K562 (cell line): ENCODE data around the gene MYO9A. TPM values are rescaled to one million over a fixed set of nuclear protein-coding genes. Genes with fewer than 3 reads are reported as not detected.

Experiments
- ATAC-seq: fragments of 200-7000 bp; cut with Tn5 transposase; 3 replicates; pipeline ENCODE4 v1.9.1; 2020; ENCODE audit warnings: moderate library complexity
- BruUV-seq: library from RNA; stranded (reverse); fragments of 400-500 nt; replicated peaks from 2 replicates; lab custom pipeline; 2021; lab: Mats Ljungman, UMichigan
- CTCF ChIA-PET: fragments of 300-600 bp; formaldehyde crosslinking; extraction: SDS; loops from one replicate; lab custom pipeline; 2021; ENCODE audit warnings: low intra/inter-chr PET ratio; lab: Yijun Ruan, JAX
- POLR2A ChIA-PET: fragments of 300-600, 350-650 bp; sonication (Branson Sonifier 250); formaldehyde crosslinking; extraction: SDS; loops from one replicate; lab custom pipeline; 2021; ENCODE audit warnings: antibody characterized with exemption, inconsistent platforms; lab: Yijun Ruan, JAX
- DNase-seq, 4 experiments: peaks; one replicate each; pipeline versions ENCODE4 v3.0.0 to v3.0.0-alpha.2; 2011 to 2018; ENCODE audit warnings: low spot score in 3 of 4, mixed read lengths in 3 of 4; ENCODE audit errors: extremely low read depth in 1 of 4
- FAIRE-seq: peaks from 2 replicates; lab custom pipeline; 2011; peaks lifted over from hg19 to GRCh38; lab: Jason Lieb, UNC
- H2AFZ ChIP-seq: 2 replicates; pipeline ENCODE4 v1.6.0; 2011; ENCODE audit warnings: low read depth, low read length, control low read depth, inconsistent platforms
- H3K27ac ChIP-seq: fragments of 200-600 bp; 3 replicates; pipeline ENCODE4 v1.8.0; 2011; ENCODE audit warnings: low read depth, mild to moderate bottlenecking, control low read depth, inconsistent platforms, low read length, moderate library complexity, mixed read lengths; ENCODE audit errors: extremely low read depth
- H3K27me3 ChIP-seq, 2 experiments: fragments of 300-600 bp in 1 of 2; 2 replicates in 1 of 2; 3 replicates in 1 of 2; pipeline versions ENCODE4 v1.6.0 to v1.8.0; 2011; ENCODE audit warnings: inconsistent platforms in 2 of 2, low read length in 2 of 2, mild to moderate bottlenecking in 1 of 2, mixed read lengths in 1 of 2, moderate library complexity in 1 of 2; ENCODE audit not compliant: control insufficient read depth in 2 of 2, insufficient read depth in 2 of 2
- H3K36me3 ChIP-seq: fragments of 300-600 bp; 3 replicates; pipeline ENCODE4 v1.8.0; 2011; ENCODE audit warnings: mild to moderate bottlenecking, low read length, inconsistent platforms; ENCODE audit not compliant: control insufficient read depth, insufficient read depth
- H3K4me1 ChIP-seq, 2 experiments: fragments of 200-600 bp in 1 of 2; replicated peaks in 1 of 2; 2 replicates in 1 of 2; 3 replicates in 1 of 2; pipeline versions ENCODE4 v1.5.1 to v1.8.0; 2011; ENCODE audit warnings: inconsistent platforms in 2 of 2, low read length in 2 of 2, mild to moderate bottlenecking in 1 of 2, mixed read lengths in 1 of 2, moderate library complexity in 1 of 2; ENCODE audit not compliant: control insufficient read depth in 2 of 2, insufficient read depth in 2 of 2
- H3K4me2 ChIP-seq: 2 replicates; pipeline ENCODE4 v1.6.1; 2011; ENCODE audit warnings: low read length, control low read depth, inconsistent platforms, mixed read lengths; ENCODE audit not compliant: insufficient read depth
- H3K4me3 ChIP-seq: fragments of 200-600 bp; sonication (generic), shearing (Covaris generic); 2 replicates; pipeline ENCODE4 v1.5.1; 2016; ENCODE audit warnings: control low read depth, inconsistent platforms
- H3K79me2 ChIP-seq: fragments of 200-600 bp; 3 replicates; pipeline ENCODE4 v1.8.0; 2011; ENCODE audit warnings: low read length, inconsistent platforms; ENCODE audit not compliant: control insufficient read depth, insufficient read depth
- H3K9ac ChIP-seq, 2 experiments: 2 replicates each; pipeline versions ENCODE4 v1.6.0 to v1.6.1; 2011; ENCODE audit warnings: low read depth in 2 of 2, low read length in 2 of 2, control low read depth in 1 of 2, inconsistent platforms in 1 of 2, mild to moderate bottlenecking in 1 of 2, mixed read lengths in 1 of 2; ENCODE audit not compliant: insufficient read depth in 1 of 2
- H3K9me1 ChIP-seq: one replicate; pipeline ENCODE4 v1.6.0; 2011; ENCODE audit warnings: inconsistent platforms, mild to moderate bottlenecking, low read length, moderate library complexity; ENCODE audit not compliant: control insufficient read depth, insufficient read depth
- H3K9me3 ChIP-seq: replicated peaks from 2 replicates; pipeline ENCODE4 v1.5.1; 2011; ENCODE audit warnings: low read depth, low read length, inconsistent platforms; ENCODE audit not compliant: control insufficient read depth, insufficient read depth
- H4K20me1 ChIP-seq: replicated peaks from 2 replicates; pipeline ENCODE4 v1.6.1; 2011; ENCODE audit warnings: low read length, inconsistent platforms, mixed read lengths; ENCODE audit not compliant: control insufficient read depth, insufficient read depth
- COPS2 ChIP-seq: fragments of 450-650 bp; conservative IDR thresholded peaks from 2 replicates; pipeline ENCODE4 v1.6.1; 2016; ENCODE audit warnings: mild to moderate bottlenecking, moderate library complexity
- CREB3 ChIP-seq: fragments of 450-650 bp; conservative IDR thresholded peaks from 2 replicates; pipeline ENCODE4 v1.6.1; 2016; ENCODE audit warnings: missing genetic modification characterization, low read depth, mild to moderate bottlenecking, missing compliant biosample characterization, moderate library complexity
- FOXA1 ChIP-seq: fragments of 450-650 bp; IDR thresholded peaks from 2 replicates; pipeline ENCODE4 v1.6.1; 2016; ENCODE audit warnings: mild to moderate bottlenecking, borderline replicate concordance
- HINFP ChIP-seq: fragments of 450-650 bp; conservative IDR thresholded peaks from 2 replicates; pipeline ENCODE4 v1.6.1; 2016; ENCODE audit warnings: missing genetic modification characterization, low read depth, mild to moderate bottlenecking, control low read depth, missing compliant biosample characterization
- HOMEZ ChIP-seq: fragments of 250-450 bp; sonication (Bioruptor Pico); IDR thresholded peaks from 2 replicates; pipeline ENCODE4 v1.4.0; 2020; ENCODE audit warnings: mild to moderate bottlenecking, moderate library complexity
- MECOM ChIP-seq: fragments of 250-450 bp; sonication (Bioruptor Pico); IDR thresholded peaks from 2 replicates; pipeline ENCODE4 v1.8.0; 2022; ENCODE audit warnings: inconsistent platforms
- NFYB ChIP-seq: IDR thresholded peaks from 2 replicates; pipeline ENCODE4 v1.6.1; 2011; ENCODE audit warnings: mild to moderate bottlenecking, moderate library complexity; ENCODE audit not compliant: insufficient read length; ENCODE audit errors: extremely low read depth
- PHTF2 ChIP-seq: fragments of 250-450 bp; sonication (Bioruptor Pico); IDR thresholded peaks from 2 replicates; pipeline ENCODE4 v1.5.0; 2021; ENCODE audit warnings: mild to moderate bottlenecking
- SIRT6 ChIP-seq: IDR thresholded peaks from one replicate; pipeline ENCODE4 v1.6.1; 2012; ENCODE audit warnings: low read depth, mild to moderate bottlenecking, control low read depth, inconsistent platforms, low read length, moderate library complexity
- SRSF1 ChIP-seq: fragments of 200-400 bp; formaldehyde crosslinking; IDR thresholded peaks from 2 replicates; pipeline ENCODE4 v1.6.1; 2017; ENCODE audit warnings: mild to moderate bottlenecking, low read depth, low read length, moderate library complexity
- TARDBP ChIP-seq: fragments of 450-650 bp; IDR thresholded peaks from 2 replicates; pipeline ENCODE4 v1.6.1; 2016
- YY1 ChIP-seq, 3 experiments: IDR thresholded peaks; 2 replicates each; pipeline ENCODE4 v1.6.1; 2011; ENCODE audit warnings: low read length in 2 of 3, mild to moderate bottlenecking in 2 of 3, moderate library complexity in 2 of 3, borderline replicate concordance in 1 of 3, control low read depth in 1 of 3, low read depth in 1 of 3; ENCODE audit not compliant: insufficient read depth in 3 of 3, insufficient replicate concordance in 2 of 3, control insufficient read depth in 1 of 3, insufficient read length in 1 of 3; ENCODE audit errors: extremely low read depth in 1 of 3
- ZBTB1 ChIP-seq: sonication (generic); formaldehyde crosslinking; IDR thresholded peaks from 2 replicates; pipeline ENCODE4 v1.8.1; 2023; ENCODE audit warnings: missing genetic modification reagents, low read depth, mild to moderate bottlenecking, borderline replicate concordance
- ZNF57 ChIP-seq: fragments of 450-650 bp; formaldehyde crosslinking; IDR thresholded peaks from 2 replicates; pipeline ENCODE4 v1.4.0; 2020; ENCODE audit warnings: mild to moderate bottlenecking, moderate library complexity
- ZNF830 ChIP-seq: fragments of 250-450 bp; sonication (Bioruptor Pico); IDR thresholded peaks from 2 replicates; pipeline ENCODE4 v1.5.0; 2021; ENCODE audit warnings: mild to moderate bottlenecking
- WGBS: fragments of 100-300 bp; shearing (Covaris generic); methylation state at CpG from one replicate; pipeline ENCODE4 v1.1.6; 2016; ENCODE audit warnings: low coverage, mixed read lengths; ENCODE audit not compliant: insufficient coverage; ENCODE audit errors: missing lambda C conversion rate; 5-methylcytosine and 5-hydroxymethylcytosine counted together
- in situ Hi-C: fragments of 300-500 bp; cut with MboI; formaldehyde crosslinking; loops from 4 replicates; pipeline ENCODE4 v1.15.0; 2018; ENCODE audit warnings: inconsistent platforms, mixed read lengths
- intact Hi-C: fragments of 100-400 bp; cut with micrococcal nuclease; formaldehyde crosslinking; loops from 2 replicates; pipeline ENCODE4 v1.14.2; 2022
- polyA plus RNA-seq, 8 experiments: library from polyadenylated mRNA; depleted of rRNA in 4 of 8; stranded (reverse) in 5 of 8; unstranded in 3 of 8; fragments of >200 nt; fragmentation: Nextera tagmentation in 2 of 8; fragmentation: Illumina TruSeq in 1 of 8; extraction: Ambion mirVana in 2 of 8; extraction: Trizol in 1 of 8; gene quantifications; 2 replicates each; pipeline versions ENCODE4 v1.2.1 to v1.2.3, GENCODE V29; 2011 to 2014; ENCODE audit warnings: inconsistent platforms in 1 of 8, missing spikeins in 1 of 8
- total RNA-seq, 7 experiments: library from RNA; depleted of rRNA in 6 of 7; stranded (reverse); fragments of >200 nt in 6 of 7; fragmentation: Illumina TruSeq in 2 of 7; extraction: Trizol in 2 of 7; gene quantifications; 2 replicates each; pipeline versions ENCODE4 v1.2.1 to v1.2.3, GENCODE V29; 2011 to 2021; ENCODE audit warnings: low replicate concordance in 1 of 7

The MYO9A gene
- total and polyA plus RNA-seq, 9 of the 15 experiments (the other 6 are each of a cell fraction or from before 2014, with no cell fraction given) = 1.9 to 15.4 (median 5.8) TPM

GRCh38 chr15:72058585-72058984, 59.4 kb downstream of the MYO9A start:
- intact Hi-C loops (no loop called here), in situ Hi-C loops (no loop called here)
- Histone ChIP-seq H3K79me2 (no peaks in the 10 kb centered on the region), H3K4me1 (no peaks in the 10 kb centered on the region), H3K27ac (no peak overlapping the region), H3K9me1 (no peaks in the 10 kb centered on the region), H2AFZ (no peak overlapping the region), H3K9ac (no peak overlapping the region), H3K36me3 (no peaks in the 10 kb centered on the region), H3K4me2 (no peak overlapping the region), H3K27me3 (no peaks in the 10 kb centered on the region), H3K4me3 (no peak overlapping the region), H3K9me3 (no peaks in the 10 kb centered on the region), H4K20me1 (no peaks in the 10 kb centered on the region)
- BruUV-seq = no TSS peak
- ChIA-PET CTCF (no interaction called here), POLR2A (no interaction called here)
- TF ChIP-seq MECOM (CRISPR knock-in tag) (no peak), SIRT6 (no peak), NFYB (no peak), ZBTB1 (CRISPR knock-in tag) (no peak), PHTF2 (no peak), TARDBP (no peak), COPS2 (no peak), HOMEZ (CRISPR knock-in tag) (no peak), FOXA1 (no peak), ZNF830 (CRISPR knock-in tag) (no peak), HINFP (tag) (no peak), CREB3 (tag) (no peak), SRSF1 (no peak), ZNF57 (CRISPR knock-in tag) (no peak), YY1 (IDR thresholded peaks at IDR 0.05; ENCODE audit: borderline replicate concordance in 1 of 3, control insufficient read depth in 1 of 3, extremely low read depth in 1 of 3, insufficient read depth in 3 of 3, insufficient read length in 1 of 3, insufficient replicate concordance in 2 of 3, low read depth in 1 of 3, low read length in 2 of 3) (no peak)
- 26% methylated on average over 1 of the region's 1 CpG for WGBS
- ATAC-seq = no peak
- FAIRE-seq = no peak
- no peak for DNase-seq
